ENCODE data around the gene NR3C2.
"Not testable (repeated sequence)": the region's sequence is repeated elsewhere in the genome, so short reads cannot be mapped to it uniquely, and the experiment has no call there.

Gene NR3C2

GRCh38 chr4:148364525-148364924, 77.7 kb downstream of the NR3C2 start:
- no peak for DNase-seq

- DNase-seq, result no peak
Observed at GRCh38 chr4:148359769-148360168, 82.4 kb downstream of the NR3C2 start.

- DNase-seq, result no peak
Observed at GRCh38 chr4:148355442-148356123, 86.6 kb downstream of the NR3C2 start.

- DNase-seq, result no peak
Observed at GRCh38 chr4:148354186-148354585, 88.0 kb downstream of the NR3C2 start.

DNA sequence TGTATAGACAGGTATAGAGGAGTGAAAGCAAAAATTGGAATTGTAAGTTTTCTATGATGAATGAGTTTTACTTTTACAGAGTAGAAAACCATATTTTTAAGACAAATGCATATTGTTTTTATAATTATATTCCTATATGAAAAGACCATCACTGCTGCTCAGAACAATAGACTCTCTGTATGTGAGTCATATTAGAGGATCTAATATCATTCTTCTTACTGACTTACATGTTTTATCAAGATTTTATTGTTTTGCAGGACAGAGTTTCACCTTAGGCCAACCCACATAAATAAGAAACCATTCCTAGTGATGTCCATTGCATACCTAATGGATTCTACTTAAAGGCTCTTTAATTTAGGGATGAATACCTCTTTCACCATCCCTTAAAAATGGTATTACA, 88.6 kb downstream of the NR3C2 start:
- no peak for DNase-seq

GRCh38 chr4:148349153-148349552, 93.1 kb downstream of the NR3C2 start:
- no peak for DNase-seq

- no peak for DNase-seq
Observed at GRCh38 chr4:148346657-148347056, 95.6 kb downstream of the NR3C2 start.

DNA sequence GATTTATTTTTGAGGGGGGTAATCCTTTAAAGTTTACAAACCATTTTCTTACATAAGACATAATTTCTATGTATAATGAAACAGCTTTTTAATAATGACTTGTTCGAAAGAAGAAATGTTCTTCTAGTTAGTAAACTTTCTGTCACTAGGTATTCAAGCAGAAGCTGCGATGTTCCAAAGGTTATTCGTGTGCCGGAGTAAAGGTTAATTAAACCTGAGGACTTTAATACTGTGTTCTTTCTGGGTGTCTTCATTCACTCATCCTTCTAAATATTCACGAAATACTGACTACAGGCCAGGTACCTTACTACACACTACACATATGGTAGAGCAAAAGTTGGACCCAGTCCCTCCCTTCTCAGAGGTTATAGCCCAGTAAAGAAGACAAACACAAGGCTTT, 96.7 kb downstream of the NR3C2 start:
- DNase-seq, result no peak

DNA sequence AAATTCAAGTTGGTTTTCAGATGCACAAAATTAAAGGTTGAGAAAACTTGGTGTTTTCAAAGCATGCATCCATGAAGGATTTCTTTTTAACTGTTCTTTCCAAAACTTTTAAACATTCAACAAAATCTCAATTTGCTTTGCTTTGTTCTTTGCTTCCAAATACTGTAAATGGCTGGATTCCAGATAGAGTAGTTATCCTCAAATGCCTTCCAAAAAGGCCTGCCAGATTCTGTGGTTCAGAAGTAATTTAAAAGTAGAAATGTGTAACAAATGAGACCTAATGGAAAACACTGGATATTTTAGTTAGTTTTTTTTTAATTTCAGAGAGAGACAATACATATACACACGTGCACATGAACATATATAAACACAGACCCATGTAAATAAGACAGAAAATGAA, 97.3 kb downstream of the NR3C2 start:
- DNase-seq, result no peak

DNA sequence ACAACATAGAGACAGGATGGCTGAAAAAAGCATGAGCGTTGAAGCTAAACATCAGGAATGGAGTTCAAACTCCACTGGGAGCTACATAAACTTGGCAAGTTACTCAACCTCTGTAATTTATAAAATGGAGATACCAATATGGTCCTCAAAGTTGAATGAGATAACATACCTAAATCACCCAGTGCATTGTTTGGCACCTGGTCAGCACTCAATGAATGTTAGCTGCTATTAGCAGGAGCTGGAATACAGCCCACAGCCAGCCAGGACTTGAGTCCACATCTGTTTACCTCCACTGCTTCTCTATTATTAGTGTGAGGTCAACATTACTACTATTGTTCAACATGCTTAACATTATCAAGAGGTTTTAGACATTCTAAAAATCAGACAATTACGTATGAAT, 97.9 kb downstream of the NR3C2 start:
- no peak for DNase-seq

DNA sequence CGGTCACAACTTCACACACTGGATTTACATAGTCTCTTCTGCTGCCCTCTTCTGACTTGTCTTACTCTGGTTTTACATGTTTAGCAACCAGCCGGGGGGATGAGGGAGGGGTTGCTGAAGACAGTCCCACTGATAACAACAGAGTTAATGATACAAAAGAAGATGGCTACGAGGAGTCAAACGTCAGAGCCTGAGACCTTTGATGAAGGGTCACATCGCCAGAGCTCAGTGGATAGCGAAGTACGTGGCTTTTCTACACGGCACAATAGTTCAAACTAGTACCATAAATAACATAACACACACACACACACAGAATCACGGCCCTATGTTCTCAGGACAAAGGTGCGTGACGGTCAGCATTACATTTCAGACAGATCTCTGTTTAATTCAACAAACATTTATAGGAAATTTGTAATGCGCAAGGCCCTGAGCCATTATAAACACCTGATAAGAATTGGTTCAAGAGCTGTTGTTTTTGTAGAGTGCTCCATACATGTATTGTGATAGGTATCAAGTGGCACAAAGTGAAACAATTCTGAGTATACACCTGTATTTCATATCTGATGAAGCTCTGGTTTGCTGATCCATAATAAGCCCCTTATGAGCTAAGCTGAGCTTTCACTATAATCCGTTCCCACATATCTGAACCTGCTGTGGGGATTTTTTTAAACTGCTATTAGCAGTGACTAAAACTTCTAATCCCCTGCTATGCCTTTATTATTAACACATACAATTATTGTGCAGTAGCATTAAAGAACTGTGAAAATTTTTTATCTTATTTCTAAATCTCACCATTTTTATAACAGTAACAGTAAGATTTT, 100.0 kb downstream of the NR3C2 start:
- no peak for DNase-seq

- DNase-seq, result no peak
Observed at GRCh38 chr4:148335133-148335532, 107.1 kb downstream of the NR3C2 start.

- no peak for DNase-seq
Observed at GRCh38 chr4:148333265-148333664, 108.9 kb downstream of the NR3C2 start.

DNA sequence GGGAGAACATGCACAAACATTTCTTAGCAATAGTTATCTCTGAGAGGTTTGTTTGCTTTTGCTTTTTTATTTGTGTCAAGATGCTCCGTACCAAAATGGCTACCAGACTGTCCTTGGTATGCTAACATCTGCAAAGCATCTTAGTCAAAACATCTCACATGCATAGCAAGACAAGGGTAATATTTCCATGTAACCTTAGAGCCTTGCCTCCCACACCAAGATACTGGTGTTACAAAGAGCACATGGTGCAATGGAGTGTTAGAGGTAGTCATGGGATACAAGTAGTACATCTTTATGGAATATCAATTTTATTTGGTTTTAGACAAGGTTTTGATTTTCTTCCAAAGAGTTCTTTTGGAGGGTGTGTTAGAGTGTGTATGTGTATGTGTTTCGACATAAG, 109.7 kb downstream of the NR3C2 start:
- no peak for DNase-seq

- DNase-seq, result no peak
Observed at GRCh38 chr4:148330724-148331123, 111.5 kb downstream of the NR3C2 start.

DNA sequence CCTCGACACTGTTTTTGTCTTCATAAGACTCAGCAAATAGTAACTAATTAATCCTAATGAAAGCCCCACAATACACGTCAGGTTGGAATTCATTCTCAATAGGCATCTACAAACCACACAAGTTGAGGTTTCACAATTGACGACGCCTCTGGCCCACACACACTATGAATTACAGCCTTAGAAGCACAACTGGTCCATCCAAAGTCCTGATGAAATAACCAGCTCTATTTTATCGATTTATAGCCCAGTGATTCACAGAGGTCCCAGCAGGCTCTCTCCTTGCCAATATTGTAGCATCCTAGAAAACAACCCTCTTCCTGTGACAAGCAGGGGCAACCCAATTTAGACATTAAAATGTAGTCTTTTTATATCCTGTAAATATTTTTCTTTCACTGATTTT, 112.1 kb downstream of the NR3C2 start:
- DNase-seq, result no peak

DNA sequence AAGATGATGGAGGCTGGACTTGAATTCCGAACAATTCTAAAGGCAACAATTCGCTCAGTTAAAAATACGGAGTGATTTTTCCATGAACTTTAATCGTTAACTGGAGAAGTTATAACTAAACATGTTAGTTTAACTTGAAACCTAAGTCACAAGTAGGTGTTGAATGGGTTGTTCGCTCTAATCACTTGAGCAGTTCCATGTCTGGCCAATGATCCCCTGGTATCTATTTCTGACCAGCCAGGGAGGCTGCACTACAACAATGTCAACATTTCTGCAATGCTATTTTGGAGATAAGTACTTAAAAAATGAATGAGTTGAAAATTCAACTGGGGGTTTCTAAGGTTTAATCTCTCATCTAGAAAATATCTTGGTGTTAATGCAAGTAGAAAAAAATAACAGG, 112.5 kb downstream of the NR3C2 start:
- DNase-seq, result no peak

GRCh38 chr4:148327683-148328082, 114.5 kb downstream of the NR3C2 start:
- no peak for DNase-seq

DNA sequence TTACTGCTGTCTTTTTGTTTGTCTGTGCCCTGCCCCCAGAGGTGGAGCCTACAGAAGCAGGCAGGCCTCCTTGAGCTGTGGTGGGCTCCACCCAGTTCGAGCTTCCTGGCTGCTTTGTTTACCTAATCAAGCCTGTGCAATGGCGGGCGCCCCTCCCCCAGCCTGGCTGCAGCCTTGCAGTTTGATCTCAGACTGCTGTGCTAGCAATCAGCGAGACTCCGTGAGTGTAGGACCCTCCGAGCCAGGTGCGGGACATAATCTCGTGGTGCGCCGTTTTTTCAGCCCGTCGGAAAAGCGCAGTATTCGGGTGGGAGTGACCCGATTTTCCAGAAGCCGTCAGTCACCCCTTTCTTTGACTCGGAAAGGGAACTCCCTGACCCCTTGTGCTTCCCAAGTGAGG, 118.9 kb downstream of the NR3C2 start:
- not testable (repeated sequence) for DNase-seq

DNA sequence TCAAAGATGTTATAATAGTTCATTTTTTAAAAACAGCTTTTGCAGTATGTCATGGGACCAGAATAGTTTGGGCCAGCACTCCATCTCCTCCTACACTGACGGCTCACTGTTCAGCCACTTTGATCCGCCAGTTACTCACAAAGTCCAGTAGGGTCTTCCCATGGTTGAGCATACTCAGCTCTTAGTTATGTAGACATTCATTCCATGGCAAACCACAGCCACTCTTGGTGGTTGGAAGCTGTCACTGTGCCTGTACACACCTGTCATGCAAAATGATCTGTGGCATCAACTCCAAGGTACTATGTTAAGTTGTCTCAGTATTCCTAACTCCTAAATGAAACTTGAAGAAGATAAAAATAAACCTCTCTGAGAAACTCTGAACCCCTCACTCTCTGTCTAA, 127.2 kb downstream of the NR3C2 start:
- no peak for DNase-seq

- DNase-seq, result no peak
Observed at GRCh38 chr4:148312956-148313490, 129.2 kb downstream of the NR3C2 start.

GRCh38 chr4:148311526-148311925, 130.7 kb downstream of the NR3C2 start:
- DNase-seq, result no peak

GRCh38 chr4:148310756-148311155, 131.5 kb downstream of the NR3C2 start:
- DNase-seq, result no peak

DNA sequence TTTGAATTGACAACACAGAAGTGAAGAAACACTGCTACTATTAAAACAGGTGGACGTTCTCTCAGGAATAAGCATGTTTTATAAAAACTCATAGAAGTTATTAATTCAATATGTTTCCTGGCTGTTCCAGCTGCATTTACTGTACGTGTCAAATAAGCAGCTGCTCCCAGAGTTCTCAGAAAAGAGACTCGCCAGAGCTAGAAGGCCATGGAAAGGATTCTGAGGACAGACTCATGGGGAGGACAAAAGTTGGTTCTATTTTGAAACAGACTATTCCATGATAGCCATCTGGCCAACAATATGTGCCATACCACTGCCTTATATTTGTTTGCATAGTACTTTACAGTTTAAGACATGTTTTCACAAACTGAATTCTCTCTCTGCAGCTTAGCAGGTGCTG, 136.5 kb downstream of the NR3C2 start:
- DNase-seq, result no peak

Data from inflammatory macrophage (primary cell).